T-helper 22 cell (primary cell): Measurements from ENCODE around the gene OR2M4.
"Not testable (repeated sequence)": the region's sequence is repeated elsewhere in the genome, so short reads cannot be mapped to it uniquely, and the experiment has no call there.

Source experiments
- DNase-seq: peaks from one replicate; pipeline ENCODE4 v3.0.0-alpha.2; 2020; ENCODE audit warnings: low read depth

OR2M4 gene

GRCh38 chr1:248231117-248231516, at the start of gene OR2M4:
OR2M4 (plus strand) TSS chr1:248231417; CDS start chr1:248238929, 7,512 bp downstream.
- no peak for DNase-seq

- no peak for DNase-seq
Observed at GRCh38 chr1:248183996-248184395, 47.2 kb upstream of the OR2M4 start.

- DNase-seq: no peak
Observed at GRCh38 chr1:248187363-248187762, 43.9 kb upstream of the OR2M4 start.

GRCh38 chr1:248189026-248189425, 42.2 kb upstream of the OR2M4 start:
- DNase-seq: no peak

- no peak for DNase-seq
Observed at GRCh38 chr1:248194117-248194516, 37.1 kb upstream of the OR2M4 start.

GRCh38 chr1:248196965-248197364, 34.3 kb upstream of the OR2M4 start, which contains the start of gene OR2M3:
OR2M3 (plus strand) TSS chr1:248197265; CDS start chr1:248203068, 5,803 bp downstream.
- no peak for DNase-seq

- no peak for DNase-seq
Observed at GRCh38 chr1:248215880-248216279, 15.3 kb upstream of the OR2M4 start.

GRCh38 chr1:248225537-248225936, 5.7 kb upstream of the OR2M4 start:
- DNase-seq: no peak

GRCh38 chr1:248229360-248229908, 1.8 kb upstream of the OR2M4 start:
- no peak for DNase-seq

- DNase-seq: no peak
Observed at GRCh38 chr1:248239478-248239877, 8.3 kb downstream of the OR2M4 start.

- no peak for DNase-seq
Observed at GRCh38 chr1:248243204-248243603, 12.0 kb downstream of the OR2M4 start.

- not testable (repeated sequence) for DNase-seq
Observed at GRCh38 chr1:248259309-248259708, 28.1 kb downstream of the OR2M4 start.

GRCh38 chr1:248268178-248268577, 37.0 kb downstream of the OR2M4 start:
- DNase-seq: no peak

- not testable (repeated sequence) for DNase-seq
Observed at GRCh38 chr1:248273225-248273624, 42.0 kb downstream of the OR2M4 start.

GRCh38 chr1:248277876-248278275, 46.7 kb downstream of the OR2M4 start, which contains the start of gene OR2T33:
OR2T33 (minus strand) TSS chr1:248277976; CDS start chr1:248273814, 4,162 bp downstream.
- DNase-seq: no peak

GRCh38 chr1:248288391-248288790, 57.2 kb downstream of the OR2M4 start:
- no peak for DNase-seq
